OCI-LY7 (cell line): Measurements from ENCODE around the gene ELOVL7. TPM values are rescaled to one million over a fixed set of nuclear protein-coding genes. Genes with fewer than 3 reads are reported as not detected.
"Not testable (repeated sequence)": the region's sequence is repeated elsewhere in the genome, so short reads cannot be mapped to it uniquely, and the experiment has no call there.

Experiments
- BruUV-seq: library from RNA; stranded (reverse); fragments of 400-500 nt; replicated peaks from 2 replicates; lab custom pipeline; 2021; lab: Mats Ljungman, UMichigan
- CTCF ChIA-PET: fragments of 300-600 bp; sonication (Branson Sonifier 250); formaldehyde crosslinking; loops from one replicate; lab custom pipeline; 2022; ENCODE audit warnings: antibody characterized with exemption; ENCODE audit not compliant: unreplicated experiment; lab: Charles Lee
- POLR2A ChIA-PET: fragments of 300-600 bp; sonication (Branson Sonifier 250); formaldehyde crosslinking; loops from one replicate; lab custom pipeline; 2022; ENCODE audit warnings: antibody characterized with exemption; lab: Charles Lee
- DNase-seq: peaks from one replicate; pipeline ENCODE4 v3.0.0-alpha.2; 2015; ENCODE audit warnings: low spot score
- H2AFZ ChIP-seq: fragments of 200-600 bp; sonication (generic), shearing (Covaris generic); 2 replicates; pipeline ENCODE4 v1.6.1; 2014; ENCODE audit warnings: mild to moderate bottlenecking, antibody characterized with exemption, low read length, moderate library complexity
- H3K27ac ChIP-seq: fragments of 200-600 bp; sonication (generic); 2 replicates; pipeline ENCODE4 v1.5.1; 2014; ENCODE audit warnings: mixed run types, low read depth, mild to moderate bottlenecking, moderate library complexity, low read length, inconsistent platforms; ENCODE audit not compliant: poor library complexity, severe bottlenecking
- H3K36me3 ChIP-seq: fragments of 200-600 bp; sonication (generic); 2 replicates; pipeline ENCODE4 v1.6.1; 2014; ENCODE audit warnings: mild to moderate bottlenecking, antibody characterized with exemption, low read length, moderate library complexity, mixed read lengths; ENCODE audit not compliant: insufficient read depth
- H3K4me1 ChIP-seq: fragments of 200-600 bp; sonication (generic); 2 replicates; pipeline ENCODE4 v1.5.1; 2014; ENCODE audit warnings: mild to moderate bottlenecking, low read length; ENCODE audit not compliant: insufficient read depth, poor library complexity, severe bottlenecking
- H3K4me2 ChIP-seq: fragments of 200-600 bp; sonication (generic); 2 replicates; pipeline ENCODE4 v1.6.1; 2014; ENCODE audit warnings: mild to moderate bottlenecking, low read length
- H3K4me3 ChIP-seq: fragments of 200-600 bp; sonication (generic); 2 replicates; pipeline ENCODE4 v1.5.1; 2014; ENCODE audit warnings: mild to moderate bottlenecking, low read depth, low read length; ENCODE audit not compliant: poor library complexity, severe bottlenecking
- H3K79me2 ChIP-seq: fragments of 200-600 bp; sonication (generic); 2 replicates; pipeline ENCODE4 v1.6.1; 2016; ENCODE audit warnings: low read depth, mild to moderate bottlenecking, low read length, moderate library complexity, mixed read lengths; ENCODE audit not compliant: insufficient read depth
- H3K9me2 ChIP-seq: fragments of 200-600 bp; sonication (generic); 2 replicates; pipeline ENCODE4 v1.6.1; 2016; ENCODE audit warnings: mild to moderate bottlenecking, low read length, mixed read lengths; ENCODE audit not compliant: insufficient read depth
- H3K9me3 ChIP-seq: fragments of 200-600 bp; sonication (generic); 2 replicates; pipeline ENCODE4 v1.6.1; 2014; ENCODE audit warnings: mild to moderate bottlenecking, mixed run types, low read length, mixed read lengths
- H4K20me1 ChIP-seq: fragments of 200-600 bp; sonication (generic); 2 replicates; pipeline ENCODE4 v1.6.1; 2014; ENCODE audit warnings: mild to moderate bottlenecking, antibody characterized with exemption, low read length, moderate library complexity, mixed read lengths; ENCODE audit not compliant: insufficient read depth
- EZH2phosphoT487 ChIP-seq: fragments of 200-600 bp; sonication (generic); IDR thresholded peaks from 2 replicates; pipeline ENCODE4 v1.6.1; 2018; ENCODE audit warnings: low read depth, borderline replicate concordance, mild to moderate bottlenecking, mixed run types, antibody characterized with exemption, low read length, moderate library complexity, mixed read lengths
- intact Hi-C: fragments of 100-400 bp; cut with micrococcal nuclease; formaldehyde crosslinking; loops from one replicate; pipeline ENCODE4 v1.10.0; 2022; ENCODE audit not compliant: unreplicated experiment
- total RNA-seq, 2 experiments: library from RNA; depleted of rRNA in 1 of 2; stranded (reverse); fragments of >200 nt in 1 of 2; shearing (Covaris generic) in 1 of 2; gene quantifications; 2 replicates each; pipeline ENCODE4 v1.2.3, GENCODE V29; 2014 to 2022
- TF ChIP-seq, protein P1 (sequence below): fragments of 200-600 bp; sonication (generic); conservative IDR thresholded peaks from 2 replicates; pipeline ENCODE4 v1.5.1; 2014; ENCODE audit warnings: mild to moderate bottlenecking, antibody characterized with exemption, low read length, moderate library complexity, mixed read lengths

Gene ELOVL7
- total RNA-seq, 2 experiments from 2014 or later = 0.03 TPM; not detected in 1

GRCh38 chr5:60718166-60718892 is 125.7 kb downstream of the ELOVL7 start:
- no peak for DNase-seq
- POLR2A ChIA-PET = interaction anchor here (0.6 to 1.3 kb wide), 3 partner anchors 14 to 273 kb away, joined by 3 to 4 read pairs (median 3); partner anchors contain the start of gene DEPDC1B
- no peaks in the 10 kb centered on the region for H3K9me3 ChIP-seq
- no peaks in the 10 kb centered on the region for H3K79me2 ChIP-seq
- CTCF ChIA-PET = no interaction called here
- H3K36me3 ChIP-seq = no peaks in the 10 kb centered on the region
- H4K20me1 ChIP-seq = no peaks in the 10 kb centered on the region
- H2AFZ ChIP-seq = no peak overlapping the region
- no peak overlapping the region for H3K4me3 ChIP-seq
- no TSS peak for BruUV-seq
- no peak for TF ChIP-seq EZH2phosphoT487
- TF ChIP-seq, protein P1, sequence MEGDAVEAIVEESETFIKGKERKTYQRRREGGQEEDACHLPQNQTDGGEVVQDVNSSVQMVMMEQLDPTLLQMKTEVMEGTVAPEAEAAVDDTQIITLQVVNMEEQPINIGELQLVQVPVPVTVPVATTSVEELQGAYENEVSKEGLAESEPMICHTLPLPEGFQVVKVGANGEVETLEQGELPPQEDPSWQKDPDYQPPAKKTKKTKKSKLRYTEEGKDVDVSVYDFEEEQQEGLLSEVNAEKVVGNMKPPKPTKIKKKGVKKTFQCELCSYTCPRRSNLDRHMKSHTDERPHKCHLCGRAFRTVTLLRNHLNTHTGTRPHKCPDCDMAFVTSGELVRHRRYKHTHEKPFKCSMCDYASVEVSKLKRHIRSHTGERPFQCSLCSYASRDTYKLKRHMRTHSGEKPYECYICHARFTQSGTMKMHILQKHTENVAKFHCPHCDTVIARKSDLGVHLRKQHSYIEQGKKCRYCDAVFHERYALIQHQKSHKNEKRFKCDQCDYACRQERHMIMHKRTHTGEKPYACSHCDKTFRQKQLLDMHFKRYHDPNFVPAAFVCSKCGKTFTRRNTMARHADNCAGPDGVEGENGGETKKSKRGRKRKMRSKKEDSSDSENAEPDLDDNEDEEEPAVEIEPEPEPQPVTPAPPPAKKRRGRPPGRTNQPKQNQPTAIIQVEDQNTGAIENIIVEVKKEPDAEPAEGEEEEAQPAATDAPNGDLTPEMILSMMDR = no peak
- H3K9me2 ChIP-seq = no peaks in the 10 kb centered on the region
- intact Hi-C loops = no loop called here
- no peaks in the 10 kb centered on the region for H3K4me1 ChIP-seq
- no peak overlapping the region for H3K27ac ChIP-seq
- H3K4me2 ChIP-seq = no peak overlapping the region

DNA sequence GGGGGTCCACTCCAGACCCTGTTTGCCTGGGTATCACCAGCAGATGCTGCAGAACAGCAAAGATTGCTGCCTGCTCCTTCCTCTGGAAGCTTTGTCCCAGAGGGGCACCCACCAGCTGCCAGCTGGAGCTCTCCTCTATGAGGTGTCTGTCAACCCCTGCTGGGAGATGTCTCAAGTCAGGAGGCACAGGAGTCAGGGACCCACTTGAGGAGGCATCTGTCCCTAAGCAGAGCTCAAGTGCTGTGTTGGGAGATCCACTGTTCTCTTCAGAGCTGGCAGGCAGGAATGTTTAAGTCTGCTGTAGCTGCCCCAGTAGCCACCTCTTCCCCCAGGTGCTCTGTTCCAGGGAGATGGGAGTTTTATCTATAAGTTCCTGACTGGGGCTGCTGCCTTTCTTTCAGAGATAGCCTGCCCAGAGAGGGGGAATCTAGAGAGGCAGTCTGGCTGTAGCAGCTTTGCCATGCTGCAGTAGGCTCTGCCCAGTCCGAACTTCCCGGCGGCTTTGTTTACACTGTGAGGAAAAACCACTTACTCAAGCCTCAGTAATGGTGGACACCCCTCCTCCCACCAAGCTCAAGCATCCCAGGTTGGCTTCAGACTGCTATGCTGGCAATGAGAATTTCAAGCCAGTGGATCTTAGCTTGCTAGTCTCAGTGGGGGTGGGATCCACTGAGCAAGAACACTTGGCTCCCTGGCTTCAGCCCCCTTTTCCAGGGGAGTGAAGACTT is 128.7 kb downstream of the ELOVL7 start:
- H3K27ac ChIP-seq, H3K36me3 ChIP-seq, BruUV-seq, H3K4me3 ChIP-seq, H2AFZ ChIP-seq, H3K9me3 ChIP-seq, H3K9me2 ChIP-seq, CTCF ChIA-PET, H3K79me2 ChIP-seq, H3K4me2 ChIP-seq, DNase-seq, POLR2A ChIA-PET, intact Hi-C loops, H3K4me1 ChIP-seq, H4K20me1 ChIP-seq: not testable (repeated sequence)

DNA sequence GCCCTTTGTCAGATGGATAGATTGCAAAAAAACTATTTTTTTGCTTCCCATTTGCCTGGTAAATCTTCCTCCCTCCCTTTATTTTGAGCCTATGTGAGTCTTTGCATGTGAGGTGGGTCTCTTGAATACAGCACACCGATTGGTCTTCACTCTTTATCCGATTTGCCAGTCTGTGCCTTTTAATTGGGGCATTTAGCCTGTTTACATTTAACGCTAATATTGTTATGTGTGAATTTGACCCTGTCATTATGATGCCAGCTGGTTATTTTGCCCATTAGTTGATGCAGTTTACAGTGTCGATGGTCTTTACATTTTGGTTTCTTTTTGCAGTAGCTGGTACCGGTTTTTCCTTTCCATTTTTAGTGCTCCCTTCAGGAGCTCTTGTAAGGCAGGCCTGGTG is 131.1 kb downstream of the ELOVL7 start:
- Histone ChIP-seq H3K9me2 (no peaks in the 10 kb centered on the region), H3K27ac (no peak overlapping the region), H3K4me1 (no peaks in the 10 kb centered on the region), H4K20me1 (no peaks in the 10 kb centered on the region), H3K4me2 (no peak overlapping the region), H3K4me3 (no peak overlapping the region), H3K79me2 (no peaks in the 10 kb centered on the region), H3K36me3 (no peaks in the 10 kb centered on the region), H3K9me3 (no peaks in the 10 kb centered on the region), H2AFZ (no peak overlapping the region)
- TF ChIP-seq, protein P1 = no peak
- no peak for TF ChIP-seq EZH2phosphoT487
- no peak for DNase-seq
- POLR2A ChIA-PET = no interaction called here
- BruUV-seq = no TSS peak
- CTCF ChIA-PET = no interaction called here
- intact Hi-C loops = no loop called here

DNA sequence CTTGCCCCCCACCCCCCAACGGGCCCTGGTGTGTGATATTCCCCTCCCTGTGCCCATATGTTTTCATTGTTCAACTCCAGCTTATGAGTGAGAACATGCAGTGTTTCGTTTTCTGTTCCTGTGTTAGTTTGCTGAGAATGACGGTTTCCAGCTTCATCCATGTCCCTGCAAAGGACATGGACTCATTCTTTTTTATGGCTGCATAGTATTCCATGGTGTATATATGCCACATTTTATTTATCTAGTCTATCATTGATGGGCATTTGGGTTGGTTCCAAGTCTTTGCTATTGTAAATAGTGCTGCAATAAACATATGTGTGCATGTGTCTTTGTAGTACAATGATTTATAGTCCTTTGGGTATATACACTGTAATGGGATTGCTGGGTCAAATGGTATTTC is 132.2 kb downstream of the ELOVL7 start:
- POLR2A ChIA-PET = interaction anchor here (0.7 kb wide), 1 partner anchor 121 kb away, joined by 3 read pairs; no protein-coding TSS in a partner anchor
- BruUV-seq, H3K4me3 ChIP-seq, H3K36me3 ChIP-seq, H3K9me3 ChIP-seq, intact Hi-C loops, CTCF ChIA-PET, H3K4me2 ChIP-seq, H2AFZ ChIP-seq, DNase-seq, H3K4me1 ChIP-seq, H4K20me1 ChIP-seq, H3K27ac ChIP-seq, H3K9me2 ChIP-seq, H3K79me2 ChIP-seq: not testable (repeated sequence)
